HT1080 (cell line): ENCODE data around the gene ZNF320. TPM values are rescaled to one million over a fixed set of nuclear protein-coding genes. Genes with fewer than 3 reads are reported as not detected.
"Not testable (repeated sequence)": the region's sequence is repeated elsewhere in the genome, so short reads cannot be mapped to it uniquely, and the experiment has no call there.

Source experiments
- DNase-seq: peaks from one replicate; pipeline ENCODE4 v3.0.0-alpha.2; 2015; ENCODE audit warnings: low read depth
- total RNA-seq: library from RNA; depleted of rRNA; stranded (reverse); fragments of >200 nt; shearing (Covaris generic); gene quantifications from 2 replicates; pipeline ENCODE4 v1.2.3, GENCODE V29; 2014

ZNF320 gene
- total RNA-seq, 1 experiment from 2014 or later = 0.90 TPM

GRCh38 chr19:52922841-52923777 is 25.7 kb upstream of the ZNF320 start, which contains the start of gene ZNF888:
Gene ZNF888 (minus strand): TSS chr19:52923428. CDS start chr19:52917873, 5,555 bp downstream.
- DNase-seq = no peak

GRCh38 chr19:52917531-52917930 is 20.1 kb upstream of the ZNF320 start:
- no peak for DNase-seq

- no peak for DNase-seq
These were observed 13.2 kb upstream of the ZNF320 start for GRCh38 chr19:52910648-52911047.

DNA sequence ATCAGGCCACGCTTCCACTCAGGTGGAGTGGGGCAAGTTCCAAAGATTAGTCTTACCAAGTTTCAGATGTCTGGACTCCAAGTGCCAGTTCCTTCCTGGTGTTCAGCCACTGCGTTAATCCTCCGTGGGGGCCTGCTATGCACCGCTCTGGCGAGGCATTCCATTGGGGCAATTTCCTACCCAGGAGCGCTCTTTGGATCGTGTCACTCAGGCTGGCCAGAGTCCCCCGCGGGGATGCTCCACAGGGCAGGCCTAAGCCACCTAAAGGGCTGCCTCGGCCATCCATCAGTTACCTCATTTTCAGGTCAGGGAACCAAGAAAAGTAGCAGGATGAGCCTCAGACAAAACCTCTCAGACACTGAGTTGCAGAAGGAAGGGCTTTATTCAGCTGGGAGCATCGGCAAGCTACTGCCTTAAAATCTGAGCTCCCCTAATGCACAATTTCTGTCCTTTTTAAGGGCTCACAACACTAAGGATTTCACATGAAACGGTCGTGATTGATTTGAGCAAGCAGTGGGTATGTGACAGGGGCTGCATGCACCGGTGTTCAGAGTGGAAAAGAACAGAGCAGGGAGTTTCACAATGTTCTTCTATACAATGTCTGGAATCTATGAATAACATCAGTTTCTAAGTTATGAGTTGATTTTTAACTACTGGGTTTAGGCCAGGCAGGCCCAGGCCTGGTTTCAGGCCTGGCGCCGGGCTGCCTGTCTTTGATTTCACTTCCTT is 6.8 kb upstream of the ZNF320 start:
- not testable (repeated sequence) for DNase-seq

- DNase-seq = no peak
These were observed 4.4 kb upstream of the ZNF320 start for GRCh38 chr19:52901842-52902241.

GRCh38 chr19:52898596-52898995 is 1.2 kb upstream of the ZNF320 start:
- not testable (repeated sequence) for DNase-seq

- no peak for DNase-seq
These were observed 666 bp upstream of the ZNF320 start for GRCh38 chr19:52898101-52898500.

DNA sequence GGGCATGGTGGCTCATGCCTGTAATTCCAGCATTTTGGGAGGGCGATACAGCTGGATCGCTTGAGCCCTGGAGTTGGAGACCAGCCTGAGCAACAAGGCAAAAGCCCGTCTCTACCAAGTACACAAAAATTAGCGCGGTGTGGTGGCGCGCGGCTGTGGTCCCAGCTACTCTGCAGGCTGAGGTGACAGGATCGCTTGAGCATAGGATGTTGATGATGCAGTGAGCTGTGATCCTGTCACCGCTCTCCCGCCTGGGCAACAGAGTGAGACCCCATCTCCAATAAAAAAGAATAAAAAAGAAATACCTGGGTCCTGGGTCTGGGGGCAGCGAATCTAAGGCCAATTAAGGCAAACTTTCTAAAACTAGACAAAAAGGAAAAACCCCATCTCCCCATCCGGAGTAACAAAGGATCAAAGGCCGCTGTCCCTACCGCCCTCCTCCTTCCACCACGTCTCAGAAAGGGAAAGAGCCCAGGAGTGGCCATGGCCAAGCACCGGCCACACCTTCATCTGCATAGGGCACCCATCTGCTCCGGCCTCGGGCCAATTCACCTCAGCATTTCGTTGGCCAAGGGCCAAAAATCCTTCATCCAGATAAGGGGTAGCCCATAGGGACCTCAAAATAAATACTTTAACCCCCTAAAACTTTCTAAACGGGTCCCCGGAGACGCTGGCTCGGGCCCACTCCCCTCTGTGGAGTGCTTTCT is 851 bp downstream of the ZNF320 start:
- no peak for DNase-seq

DNA sequence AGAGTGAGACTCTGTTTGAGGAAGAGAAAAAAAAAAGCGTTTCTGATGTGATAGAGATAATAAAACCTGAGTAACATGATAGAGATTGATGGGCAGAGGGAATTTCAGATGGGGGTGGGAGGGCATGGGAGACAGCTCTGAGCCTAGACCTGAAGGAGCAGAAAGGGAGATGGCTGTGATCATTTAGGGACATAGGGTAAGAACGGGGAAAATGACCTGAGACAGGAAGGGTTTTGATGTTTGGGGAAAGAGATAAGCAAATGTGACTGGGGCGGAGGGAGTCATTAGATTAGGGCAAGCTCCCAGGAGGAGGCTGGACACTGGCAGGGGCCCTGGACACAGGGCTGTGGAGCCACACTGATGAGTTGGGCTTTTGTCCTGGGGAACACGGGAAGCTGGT is 6.1 kb downstream of the ZNF320 start:
- DNase-seq = no peak

- DNase-seq = no peak
These were observed 7.5 kb downstream of the ZNF320 start for GRCh38 chr19:52889931-52890330.

DNA sequence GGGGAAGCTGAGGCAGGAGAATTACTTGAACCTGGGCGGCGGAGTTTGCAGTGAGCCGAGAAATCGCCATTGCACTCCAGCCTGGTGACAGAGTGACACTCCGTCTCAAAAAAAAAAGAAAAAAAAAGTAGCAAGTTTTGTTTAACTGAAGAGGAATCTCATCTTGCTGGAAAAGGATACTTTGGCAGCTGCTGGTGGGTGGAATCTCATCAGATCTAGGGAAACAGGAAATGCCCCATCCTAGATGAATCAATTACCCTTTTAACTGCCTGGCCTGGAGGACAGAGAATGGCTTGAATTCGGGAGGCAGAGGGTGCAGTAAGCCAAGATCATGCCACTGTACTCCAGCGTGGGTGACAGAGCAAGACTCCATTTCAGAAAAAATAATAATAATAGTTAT is 8.4 kb downstream of the ZNF320 start:
- DNase-seq = no peak

DNA sequence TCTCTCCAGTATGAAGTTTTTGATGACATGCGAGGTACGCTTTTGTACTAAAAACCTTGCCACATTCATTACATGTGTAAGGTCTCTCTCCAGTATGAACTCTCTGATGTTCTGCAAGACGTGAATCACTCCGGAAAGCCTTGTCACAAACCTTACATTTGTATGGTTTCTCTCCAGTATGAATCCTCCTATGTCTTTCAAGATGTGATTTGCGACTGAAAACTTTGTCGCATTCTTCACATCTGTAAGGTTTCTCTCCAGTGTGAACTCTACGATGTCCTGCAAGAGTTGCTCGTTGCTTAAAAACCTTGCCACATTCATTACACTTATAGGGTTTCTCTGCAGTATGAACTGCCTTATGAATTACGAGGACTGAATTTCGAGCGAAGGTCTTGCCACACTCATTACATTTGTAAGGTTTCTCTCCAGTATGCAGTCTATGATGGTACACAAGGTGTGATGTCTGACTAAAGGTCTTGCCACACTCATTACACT is 16.5 kb downstream of the ZNF320 start:
- DNase-seq = no peak

DNA sequence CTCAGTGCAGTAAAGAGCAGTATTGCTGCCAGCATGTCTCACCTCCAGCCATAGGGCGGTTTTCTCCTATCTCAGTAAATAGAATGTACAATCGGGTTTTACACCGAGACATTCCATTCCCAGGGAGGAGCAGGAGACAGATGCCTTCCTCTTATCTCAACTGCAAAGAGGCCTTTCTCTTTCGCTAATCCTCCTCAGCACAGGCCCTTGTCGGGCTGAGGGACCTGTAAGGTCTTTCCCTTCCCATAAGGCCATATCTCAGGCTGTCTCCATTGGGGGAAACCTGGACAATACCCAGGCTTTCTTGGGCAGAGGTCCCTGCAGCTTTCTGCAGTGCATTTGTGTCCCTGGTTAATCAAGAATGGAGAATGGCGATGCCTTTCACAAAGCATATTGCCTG is 24.4 kb downstream of the ZNF320 start:
- not testable (repeated sequence) for DNase-seq

DNA sequence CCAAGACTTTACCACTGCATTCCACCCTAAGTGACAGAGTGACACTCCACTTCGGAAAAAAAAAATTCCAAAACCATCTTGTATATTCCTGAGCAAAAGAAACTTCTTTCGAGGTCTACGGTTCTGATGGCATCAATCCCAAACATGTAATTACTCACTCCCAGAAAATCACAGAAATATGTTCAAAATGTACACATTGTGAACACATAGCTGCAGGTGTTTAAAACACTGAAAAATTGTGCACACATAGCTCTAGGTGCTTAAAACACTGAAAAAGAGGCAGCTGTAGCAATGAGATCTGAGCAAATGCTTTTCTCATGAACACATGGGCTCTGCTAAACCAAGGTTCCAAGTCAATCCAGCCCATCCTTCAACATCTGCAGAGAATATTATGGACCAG is 26.0 kb downstream of the ZNF320 start:
- no peak for DNase-seq

GRCh38 chr19:52868031-52868430 is 29.4 kb downstream of the ZNF320 start:
- not testable (repeated sequence) for DNase-seq

DNA sequence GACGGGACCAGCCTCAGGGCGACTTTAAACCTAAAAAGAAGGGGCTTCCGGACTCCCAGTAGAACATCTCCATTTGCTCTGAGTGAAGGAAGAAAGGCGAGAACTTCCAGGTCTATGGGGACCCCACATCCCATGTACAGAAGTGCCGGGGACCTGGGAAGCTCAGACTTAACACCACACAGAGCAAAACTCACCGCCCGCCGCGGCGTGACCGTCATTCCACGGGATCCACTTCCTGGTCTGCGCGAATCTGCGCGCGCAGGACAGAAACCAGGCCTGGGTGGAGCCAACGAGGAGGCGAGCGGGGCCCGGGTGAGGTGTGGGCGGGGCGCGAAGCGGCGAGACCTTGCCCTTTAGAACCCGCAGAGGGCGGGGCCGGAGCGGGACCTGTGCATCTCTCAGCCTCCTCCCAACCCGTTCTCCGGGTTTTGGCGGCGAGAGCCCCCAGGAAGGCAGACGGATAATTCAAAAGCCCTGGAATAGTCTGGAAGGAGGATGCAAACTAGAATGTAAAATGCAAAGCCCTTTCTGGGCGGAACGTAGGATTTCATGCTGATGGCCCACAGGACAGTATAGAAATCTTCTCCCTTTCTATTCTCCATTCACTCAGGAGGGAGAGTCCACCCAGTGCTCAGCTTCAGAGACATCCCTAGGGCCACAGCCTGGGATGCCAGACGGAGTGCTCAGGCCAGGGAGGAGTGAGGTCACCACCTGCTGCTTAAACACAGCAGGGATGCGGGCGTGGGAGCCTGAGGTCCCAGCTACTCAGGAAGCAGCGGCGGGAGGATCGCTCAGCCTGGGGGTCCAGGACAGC is 39.9 kb downstream of the ZNF320 start, which contains the start of gene ZNF468:
ZNF468 (minus strand) TSS at position 242 of the 814 bp plus-strand sequence. CDS start 3,347 bp downstream, outside the sequence.
- DNase-seq = peak; percentile 42

- DNase-seq = not testable (repeated sequence)
These were observed 40.7 kb downstream of the ZNF320 start for GRCh38 chr19:52856540-52857377.
